SK-N-SH (cell line): Measurements from ENCODE around the gene AMPH. TPM values are rescaled to one million over a fixed set of nuclear protein-coding genes. Genes with fewer than 3 reads are reported as not detected.
A peak's percentile ranks its signal among the peaks of the same experiment; 100 is the strongest.
"Not testable (repeated sequence)": the region's sequence is repeated elsewhere in the genome, so short reads cannot be mapped to it uniquely, and the experiment has no call there.

ENCODE experiments used
- CTCF ChIA-PET: fragments of 300-600, 350-600 bp; formaldehyde crosslinking; extraction: SDS; loops from one replicate; lab custom pipeline; 2021; lab: Yijun Ruan, JAX
- POLR2A ChIA-PET: fragments of 350-600 bp; sonication (Branson Sonifier 250); formaldehyde crosslinking; extraction: SDS; loops from one replicate; lab custom pipeline; 2020; ENCODE audit warnings: antibody characterized with exemption, inconsistent platforms; lab: Yijun Ruan, JAX
- DNase-seq: peaks from one replicate; pipeline ENCODE4 v3.0.0; 2012
- H2AFZ ChIP-seq: fragments of 200-600 bp; sonication (generic); 2 replicates; pipeline ENCODE4 v1.8.1; 2016; ENCODE audit warnings: antibody characterized with exemption, mild to moderate bottlenecking, low read depth
- H3F3A ChIP-seq: fragments of 200-600 bp; sonication (generic); replicated peaks from 2 replicates; pipeline ENCODE3; 2016; ENCODE audit warnings: antibody characterized with exemption, mild to moderate bottlenecking; ENCODE audit not compliant: insufficient read depth
- H3K27ac ChIP-seq, 2 experiments: fragments of 200-500 bp in 1 of 2; fragments of 200-600 bp in 1 of 2; sonication (Bioruptor generic) in 1 of 2; sonication (generic), shearing (Covaris generic) in 1 of 2; 2 replicates each; pipeline versions ENCODE4 v1.5.1 to v1.6.1; 2014 to 2016; ENCODE audit warnings: low read depth in 2 of 2, inconsistent platforms in 1 of 2, low read length in 1 of 2, mild to moderate bottlenecking in 1 of 2, mixed read lengths in 1 of 2
- H3K27me3 ChIP-seq: fragments of 200-600 bp; sonication (generic), shearing (Covaris generic); 2 replicates; pipeline ENCODE4 v1.6.1; 2016; ENCODE audit warnings: mixed run types; ENCODE audit not compliant: insufficient read depth
- H3K36me3 ChIP-seq, 2 experiments: fragments of 200-500 bp in 1 of 2; fragments of 200-600 bp in 1 of 2; sonication (Bioruptor generic) in 1 of 2; sonication (generic) in 1 of 2; replicated peaks in 1 of 2; 2 replicates each; pipeline versions ENCODE3 to v1.5.1; 2014 to 2016; ENCODE audit warnings: low read length in 1 of 2, mild to moderate bottlenecking in 1 of 2; ENCODE audit not compliant: insufficient read depth in 2 of 2, control insufficient read depth in 1 of 2
- H3K4me1 ChIP-seq, 2 experiments: fragments of 200-500 bp in 1 of 2; fragments of 200-600 bp in 1 of 2; sonication (Bioruptor generic) in 1 of 2; sonication (generic), shearing (Covaris generic) in 1 of 2; 2 replicates each; pipeline versions ENCODE4 v1.5.1 to v1.6.1; 2014 to 2016; ENCODE audit warnings: low read depth in 1 of 2, low read length in 1 of 2, mixed run types in 1 of 2; ENCODE audit not compliant: insufficient read depth in 2 of 2, control insufficient read depth in 1 of 2
- H3K4me2 ChIP-seq: fragments of 200-600 bp; sonication (generic), shearing (Covaris generic); 2 replicates; pipeline ENCODE4 v1.6.1; 2017; ENCODE audit warnings: mixed run types
- H3K4me3 ChIP-seq, 2 experiments: fragments of 200-500 bp in 1 of 2; fragments of 200-600 bp in 1 of 2; sonication (Bioruptor generic) in 1 of 2; sonication (generic), shearing (Covaris generic) in 1 of 2; 2 replicates each; pipeline versions ENCODE4 v1.5.1 to v1.8.1; 2014 to 2016; ENCODE audit warnings: low read depth in 2 of 2, inconsistent platforms in 1 of 2, low read length in 1 of 2, mild to moderate bottlenecking in 1 of 2, mixed read lengths in 1 of 2, moderate library complexity in 1 of 2
- H3K79me2 ChIP-seq: fragments of 200-600 bp; sonication (generic); 2 replicates; pipeline ENCODE4 v1.8.1; 2017; ENCODE audit warnings: mild to moderate bottlenecking; ENCODE audit not compliant: insufficient read depth
- H3K9ac ChIP-seq: fragments of 200-600 bp; sonication (generic); 2 replicates; pipeline ENCODE4 v1.6.1; 2017; ENCODE audit warnings: mixed run types
- H3K9me2 ChIP-seq: fragments of 200-600 bp; sonication (generic); 2 replicates; pipeline ENCODE4 v1.6.1; 2017; ENCODE audit warnings: mixed run types
- H3K9me3 ChIP-seq: fragments of 200-600 bp; sonication (generic); 2 replicates; pipeline ENCODE4 v1.6.1; 2017; ENCODE audit warnings: mixed run types, mild to moderate bottlenecking, moderate library complexity
- H4K20me1 ChIP-seq: fragments of 200-600 bp; sonication (generic); 2 replicates; pipeline ENCODE4 v1.6.1; 2017; ENCODE audit warnings: mild to moderate bottlenecking, mixed run types; ENCODE audit not compliant: insufficient read depth
- CHD2 ChIP-seq: fragments of 150-350 bp; IDR thresholded peaks from 2 replicates; pipeline ENCODE4 v1.6.1; 2018; ENCODE audit warnings: low read length; ENCODE audit not compliant: partially characterized antibody
- CTCF ChIP-seq: fragments of 200-600 bp; sonication (generic); IDR thresholded peaks from 2 replicates; pipeline ENCODE4 v1.6.1; 2017; ENCODE audit warnings: antibody characterized with exemption, mild to moderate bottlenecking, moderate library complexity
- FOSL2 ChIP-seq: IDR thresholded peaks from 2 replicates; pipeline ENCODE4 v1.4.0; 2012; ENCODE audit warnings: low read depth, mild to moderate bottlenecking, moderate library complexity, borderline replicate concordance
- NFIC ChIP-seq: IDR thresholded peaks from 2 replicates; pipeline ENCODE4 v1.4.0; 2012; ENCODE audit warnings: borderline replicate concordance
- RAD21 ChIP-seq: IDR thresholded peaks from 2 replicates; pipeline ENCODE4 v1.6.1; 2012; ENCODE audit warnings: mild to moderate bottlenecking, low read length
- RXRA ChIP-seq: IDR thresholded peaks from 2 replicates; pipeline ENCODE4 v1.4.0; 2012; ENCODE audit warnings: low read depth, mild to moderate bottlenecking, borderline replicate concordance
- SIN3A ChIP-seq: IDR thresholded peaks from 2 replicates; pipeline ENCODE4 v1.6.1; 2012; ENCODE audit warnings: low read depth, mild to moderate bottlenecking, low read length, moderate library complexity, borderline replicate concordance
- TAF1 ChIP-seq: IDR thresholded peaks from 2 replicates; pipeline ENCODE4 v1.6.1; 2012; ENCODE audit warnings: low read depth, mild to moderate bottlenecking, low read length, moderate library complexity, borderline replicate concordance
- YY1 ChIP-seq: IDR thresholded peaks from 2 replicates; pipeline ENCODE4 v1.4.0; 2012; ENCODE audit warnings: low read depth, mild to moderate bottlenecking
- WGBS: methylation state at CpG from one replicate; pipeline ENCODE4 v1.1.6; 2017; ENCODE audit warnings: low lambda C conversion rate; 5-methylcytosine and 5-hydroxymethylcytosine counted together
- polyA plus RNA-seq, 3 experiments: library from polyadenylated mRNA; depleted of rRNA; stranded (reverse); fragments of >200 nt; gene quantifications; 2 replicates each; pipeline ENCODE4 v1.2.3, GENCODE V29; 2012

The AMPH gene
- polyA plus RNA-seq, 1 of the 3 experiments (the other 2 are of a cell fraction): 0.08 TPM

GRCh38 chr7:38341172-38341705, 289.9 kb downstream of the AMPH start:
- H4K20me1 ChIP-seq, H3K4me2 ChIP-seq, POLR2A ChIA-PET, H3K27me3 ChIP-seq, H3K4me3 ChIP-seq, H3K36me3 ChIP-seq, DNase-seq, H3K9me2 ChIP-seq, H3K79me2 ChIP-seq, H3K27ac ChIP-seq, H3K9me3 ChIP-seq, H3F3A ChIP-seq, H3K9ac ChIP-seq, H3K4me1 ChIP-seq: not testable (repeated sequence)
- CTCF ChIA-PET: interaction anchor here (0.8 to 2.9 kb wide), 4 partner anchors 27 to 126 kb away, joined by 3 to 29 read pairs (median 8); no protein-coding TSS in a partner anchor
- 57% methylated on average over 1 of the region's 2 CpGs for WGBS
- TF ChIP-seq CTCF: peak; percentile 35
- H2AFZ ChIP-seq: peak overlapping the region; percentile 48; the same call in 1 of the 2 replicates

GRCh38 chr7:38339953-38340819, 291.0 kb downstream of the AMPH start:
- H3K79me2 ChIP-seq: no peaks in the 10 kb centered on the region

GRCh38 chr7:38336148-38336515, 295.0 kb downstream of the AMPH start:
- H3K4me3 ChIP-seq, H3K9me2 ChIP-seq, H4K20me1 ChIP-seq, DNase-seq, POLR2A ChIA-PET, H3K4me2 ChIP-seq, H3K79me2 ChIP-seq, H3K27ac ChIP-seq, H3K4me1 ChIP-seq, H3F3A ChIP-seq, H3K9me3 ChIP-seq, H3K27me3 ChIP-seq, H3K9ac ChIP-seq, H3K36me3 ChIP-seq: not testable (repeated sequence)
- WGBS: 83% methylated on average over 9 of the region's 9 CpGs
- CTCF ChIA-PET: interaction anchor here (0.6 to 5.7 kb wide), 47 partner anchors 8 to 1615 kb away, joined by 3 to 83 read pairs (median 5); partner anchors contain the start of genes SFRP4 and TARP
- H2AFZ ChIP-seq: peak overlapping the region; percentile 7

More at GRCh38 chr7:38339953-38340819, 291.0 kb downstream of the AMPH start:
- Histone ChIP-seq H2AFZ (no peak overlapping the region; the same call in 1 of the 2 replicates), H3K4me1 (peaks cover 0 to 10% of the 10 kb centered on the region in 2 experiments; a peak in 1 of 4 replicates), H3K4me3 (no peak overlapping the region), H3K4me2 (no peak overlapping the region), H3K9me2 (no peaks in the 10 kb centered on the region), H3K9me3 (no peaks in the 10 kb centered on the region), H3K27me3 (no peaks in the 10 kb centered on the region), H4K20me1 (no peaks in the 10 kb centered on the region), H3K27ac (no peak overlapping the region)
- CTCF ChIA-PET: interaction anchor here (0.7 to 2.9 kb wide), 5 partner anchors 9 to 125 kb away, joined by 3 to 29 read pairs (median 5); no protein-coding TSS in a partner anchor
- POLR2A ChIA-PET: no interaction called here
- no peak for DNase-seq
- 74% methylated on average over 4 of the region's 4 CpGs for WGBS
- TF ChIP-seq RAD21: no peak
- no peak for TF ChIP-seq CTCF
- TF ChIP-seq SIN3A: no peak
- no peak for TF ChIP-seq TAF1
- TF ChIP-seq NFIC: no peak
- TF ChIP-seq RXRA: no peak
- TF ChIP-seq FOSL2: no peak
- no peak for TF ChIP-seq CHD2
- no peak for TF ChIP-seq YY1
- TF ChIP-seq, all 33 proteins: peak for 0
- H3K36me3 ChIP-seq: no peaks in the 10 kb centered on the region
- no peaks in the 10 kb centered on the region for H3F3A ChIP-seq
- no peak overlapping the region for H3K9ac ChIP-seq
